Breast epithelium (tissue), 3 donors: Measurements from ENCODE around the gene CHMP4B.

Experiments used
- POLR2A ChIP-seq: fragments of 450-650 bp; IDR thresholded peaks from one replicate; pipeline ENCODE4 v1.6.1; 2016; ENCODE audit warnings: antibody characterized with exemption, mild to moderate bottlenecking, moderate library complexity
- POLR2AphosphoS5 ChIP-seq, 3 donors: sonication (generic); formaldehyde crosslinking; IDR thresholded peaks; one replicate each; pipeline ENCODE4 v1.6.1; 2017; ENCODE audit warnings: antibody characterized with exemption in 3 of 3
- TF ChIP-seq, protein P1 (sequence below), 3 donors: fragments of 450-650 bp; IDR thresholded peaks; one replicate each; pipeline ENCODE4 v1.5.1; 2016 to 2017; ENCODE audit warnings: antibody characterized with exemption in 3 of 3, mild to moderate bottlenecking in 3 of 3, moderate library complexity in 3 of 3

DNA sequence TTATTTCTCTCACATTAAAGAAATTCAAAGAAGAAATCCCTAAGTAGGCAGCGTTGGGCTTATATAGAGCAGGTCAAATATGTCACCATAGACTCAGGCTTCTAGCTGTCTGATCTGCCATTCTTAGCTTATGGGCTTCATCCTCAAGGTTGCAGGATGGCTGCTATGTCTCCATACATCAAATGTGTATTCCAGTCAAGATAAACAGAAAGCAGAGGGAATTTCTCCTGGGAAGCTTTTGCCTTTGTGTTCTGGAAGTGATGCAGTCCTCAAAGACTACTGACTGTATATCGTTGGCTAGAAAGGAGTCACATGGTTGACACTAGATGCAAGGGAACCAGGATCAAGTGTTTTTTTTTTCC is 43.4 kb upstream of the CHMP4B start:
- TF ChIP-seq, protein P1, sequence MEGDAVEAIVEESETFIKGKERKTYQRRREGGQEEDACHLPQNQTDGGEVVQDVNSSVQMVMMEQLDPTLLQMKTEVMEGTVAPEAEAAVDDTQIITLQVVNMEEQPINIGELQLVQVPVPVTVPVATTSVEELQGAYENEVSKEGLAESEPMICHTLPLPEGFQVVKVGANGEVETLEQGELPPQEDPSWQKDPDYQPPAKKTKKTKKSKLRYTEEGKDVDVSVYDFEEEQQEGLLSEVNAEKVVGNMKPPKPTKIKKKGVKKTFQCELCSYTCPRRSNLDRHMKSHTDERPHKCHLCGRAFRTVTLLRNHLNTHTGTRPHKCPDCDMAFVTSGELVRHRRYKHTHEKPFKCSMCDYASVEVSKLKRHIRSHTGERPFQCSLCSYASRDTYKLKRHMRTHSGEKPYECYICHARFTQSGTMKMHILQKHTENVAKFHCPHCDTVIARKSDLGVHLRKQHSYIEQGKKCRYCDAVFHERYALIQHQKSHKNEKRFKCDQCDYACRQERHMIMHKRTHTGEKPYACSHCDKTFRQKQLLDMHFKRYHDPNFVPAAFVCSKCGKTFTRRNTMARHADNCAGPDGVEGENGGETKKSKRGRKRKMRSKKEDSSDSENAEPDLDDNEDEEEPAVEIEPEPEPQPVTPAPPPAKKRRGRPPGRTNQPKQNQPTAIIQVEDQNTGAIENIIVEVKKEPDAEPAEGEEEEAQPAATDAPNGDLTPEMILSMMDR (IDR thresholded peaks at IDR 0.05): no peak
- TF ChIP-seq POLR2AphosphoS5 (IDR thresholded peaks at IDR 0.05) (no peak), POLR2A (no peak)
